PC-3 (cell line): ENCODE data around the gene NOXRED1. TPM values are rescaled to one million over a fixed set of nuclear protein-coding genes. Genes with fewer than 3 reads are reported as not detected.

Experiments
- ATAC-seq: fragments of 200-7000 bp; cut with Tn5 transposase; 2 replicates; pipeline ENCODE4 v1.9.1; 2020; ENCODE audit warnings: mild to moderate bottlenecking, moderate library complexity
- BruUV-seq: library from RNA; stranded (reverse); fragments of 400-500 nt; replicated peaks from 2 replicates; lab custom pipeline; 2021; lab: Mats Ljungman, UMichigan
- CTCF ChIA-PET: fragments of 300-600 bp; sonication (Branson Sonifier 250); formaldehyde crosslinking; loops from one replicate; lab custom pipeline; 2022; ENCODE audit warnings: antibody characterized with exemption; lab: Charles Lee
- POLR2A ChIA-PET: fragments of 300-600 bp; sonication (Branson Sonifier 250); formaldehyde crosslinking; loops from one replicate; lab custom pipeline; 2022; ENCODE audit warnings: antibody characterized with exemption; ENCODE audit not compliant: unreplicated experiment; lab: Charles Lee
- DNase-seq: peaks from one replicate; pipeline ENCODE4 v3.0.0-alpha.2; 2015
- H2AFZ ChIP-seq: fragments of 300-600 bp; sonication (generic); 2 replicates; pipeline ENCODE4 v1.6.0; 2016; ENCODE audit warnings: antibody characterized with exemption, low read length
- H3F3A ChIP-seq: fragments of 300-600 bp; sonication (generic); one replicate; pipeline ENCODE4 v1.6.0; 2017; ENCODE audit warnings: antibody characterized with exemption, low read length, control low read depth, mild to moderate bottlenecking; ENCODE audit not compliant: unreplicated experiment
- H3K27ac ChIP-seq: fragments of 300-600 bp; sonication (generic); 2 replicates; pipeline ENCODE4 v1.5.1; 2016; ENCODE audit warnings: mild to moderate bottlenecking, low read length
- H3K27me3 ChIP-seq: fragments of 300-600 bp; sonication (generic); 2 replicates; pipeline ENCODE4 v1.6.1; 2016; ENCODE audit warnings: low read length, mixed read lengths
- H3K36me3 ChIP-seq: fragments of 300-600 bp; sonication (generic); 2 replicates; pipeline ENCODE4 v1.6.1; 2016; ENCODE audit warnings: low read depth, mixed run types, low read length, mixed read lengths
- H3K4me1 ChIP-seq: fragments of 300-600 bp; sonication (generic); 2 replicates; pipeline ENCODE4 v1.5.1; 2016; ENCODE audit warnings: low read length; ENCODE audit not compliant: insufficient read depth
- H3K4me2 ChIP-seq: fragments of 300-600 bp; sonication (generic); 2 replicates; pipeline ENCODE4 v1.6.0; 2016; ENCODE audit warnings: low read length
- H3K4me3 ChIP-seq: fragments of 300-600 bp; sonication (generic); 2 replicates; pipeline ENCODE4 v1.5.1; 2016; ENCODE audit warnings: mild to moderate bottlenecking, low read length, mixed read lengths
- H3K79me2 ChIP-seq: fragments of 300-600 bp; sonication (generic); 2 replicates; pipeline ENCODE4 v1.6.1; 2017; ENCODE audit warnings: low read length, mixed read lengths
- H3K9ac ChIP-seq: fragments of 300-600 bp; sonication (generic); 2 replicates; pipeline ENCODE4 v1.6.0; 2016; ENCODE audit warnings: mild to moderate bottlenecking, low read length
- H3K9me2 ChIP-seq: fragments of 300-600 bp; sonication (generic); replicated peaks from 2 replicates; pipeline ENCODE4 v1.6.1; 2016; ENCODE audit warnings: mixed run types, low read length, mixed read lengths
- H3K9me3 ChIP-seq: fragments of 300-600 bp; sonication (generic); 2 replicates; pipeline ENCODE4 v1.6.1; 2016; ENCODE audit warnings: low read length, mixed read lengths
- H4K20me1 ChIP-seq: fragments of 300-600 bp; sonication (generic); 2 replicates; pipeline ENCODE4 v1.6.1; 2016; ENCODE audit warnings: low read length, mixed read lengths
- CTCF ChIP-seq: fragments of 300-600 bp; sonication (generic); conservative IDR thresholded peaks from 2 replicates; pipeline ENCODE4 v1.5.1; 2017; ENCODE audit warnings: antibody characterized with exemption, low read depth, mild to moderate bottlenecking, low read length
- EZH2 ChIP-seq: fragments of 300-600 bp; sonication (generic); IDR thresholded peaks from one replicate; pipeline ENCODE4 v1.6.1; 2017; ENCODE audit warnings: antibody characterized with exemption, mild to moderate bottlenecking, low read length; ENCODE audit not compliant: unreplicated experiment
- EZH2phosphoT487 ChIP-seq: fragments of 300-600 bp; sonication (generic); IDR thresholded peaks from 2 replicates; pipeline ENCODE4 v1.6.1; 2018; ENCODE audit warnings: mild to moderate bottlenecking, antibody characterized with exemption, low read length, borderline replicate concordance
- intact Hi-C: fragments of 100-400 bp; cut with micrococcal nuclease; formaldehyde crosslinking; loops from 2 replicates; pipeline ENCODE4 v1.9.0; 2023
- total RNA-seq: library from RNA; depleted of rRNA; stranded (reverse); fragments of >200 nt; gene quantifications from 2 replicates; pipeline ENCODE4 v1.2.3, GENCODE V29; 2014

The NOXRED1 gene
- total RNA-seq, 1 experiment from 2014 or later = 0.33 TPM

- Histone ChIP-seq H3K9ac (peak overlapping the region; percentile 90), H3K27ac (no peak overlapping the region; the same call in 1 of the 2 replicates), H3K27me3 (no peaks in the 10 kb centered on the region), H3K9me2 (no peaks in the 10 kb centered on the region), H4K20me1 (peaks cover 13% of the 10 kb centered on the region), H3K4me3 (peak overlapping the region; percentile 82), H3K4me2 (peak overlapping the region; percentile 88), H3K4me1 (peaks cover 19% of the 10 kb centered on the region), H3F3A (no peaks in the 10 kb centered on the region), H2AFZ (peak overlapping the region; percentile 73), H3K79me2 (peaks cover 52% of the 10 kb centered on the region), H3K9me3 (no peaks in the 10 kb centered on the region), H3K36me3 (peaks cover 25% of the 10 kb centered on the region)
- ChIA-PET POLR2A (interaction anchor here (0.5 to 0.7 kb wide), 4 partner anchors 19 to 1072 kb away, joined by 3 to 5 read pairs (median 4); no protein-coding TSS in a partner anchor), CTCF (no interaction called here)
- TSS peak; percentile 72 for BruUV-seq
- intact Hi-C loops = loop anchor here (1.0 to 5.0 kb wide), 5 partner anchors 80 to 305 kb away; partner anchors contain the start of genes ALKBH1, GSTZ1, SAMD15 and SLIRP
- ATAC-seq (peak; percentile 14), DNase-seq (no peak)
- TF ChIP-seq EZH2phosphoT487 (no peak), CTCF (no peak), EZH2 (no peak)
Measured at GRCh38 chr14:77457115-77457521, 33.8 kb upstream of the NOXRED1 start.

GRCh38 chr14:77455966-77456640 lies 32.8 kb upstream of the NOXRED1 start:
- peak overlapping the region; percentile 82 for H3K4me3 ChIP-seq
- no peak overlapping the region for H2AFZ ChIP-seq
- no peaks in the 10 kb centered on the region for H3K9me3 ChIP-seq
- ATAC-seq (no peak), DNase-seq (no peak)
- H3K9ac ChIP-seq = peak overlapping the region; percentile 90; the same call in 1 of the 2 replicates
- POLR2A ChIA-PET = no interaction called here
- H3K4me2 ChIP-seq = peak overlapping the region; percentile 88
- intact Hi-C loops = loop anchor here (5.0 kb wide), 2 partner anchors 161 to 304 kb away; partner anchors contain the start of gene SPTLC2
- no peaks in the 10 kb centered on the region for H3F3A ChIP-seq
- no peaks in the 10 kb centered on the region for H3K9me2 ChIP-seq
- no peak overlapping the region for H3K27ac ChIP-seq
- peaks cover 19% of the 10 kb centered on the region for H3K4me1 ChIP-seq
- H3K27me3 ChIP-seq = no peaks in the 10 kb centered on the region
- H4K20me1 ChIP-seq = peaks cover 13% of the 10 kb centered on the region
- peaks cover 52% of the 10 kb centered on the region for H3K79me2 ChIP-seq
- TF ChIP-seq CTCF (no peak), EZH2 (no peak), EZH2phosphoT487 (no peak)
- BruUV-seq = no TSS peak
- H3K36me3 ChIP-seq = peaks cover 25% of the 10 kb centered on the region
- CTCF ChIA-PET = no interaction called here

GRCh38 chr14:77442196-77442595 lies 18.9 kb upstream of the NOXRED1 start:
- DNase-seq (no peak), ATAC-seq (no peak)
- no peaks in the 10 kb centered on the region for H3K9me3 ChIP-seq
- H3K4me3 ChIP-seq = no peak overlapping the region
- H3K27ac ChIP-seq = no peak overlapping the region
- H3F3A ChIP-seq = no peaks in the 10 kb centered on the region
- ChIA-PET CTCF (no interaction called here), POLR2A (no interaction called here)
- no peaks in the 10 kb centered on the region for H3K9me2 ChIP-seq
- H2AFZ ChIP-seq = no peak overlapping the region
- peaks cover 23% of the 10 kb centered on the region for H3K36me3 ChIP-seq
- intact Hi-C loops = no loop called here
- H3K79me2 ChIP-seq = no peaks in the 10 kb centered on the region
- no peaks in the 10 kb centered on the region for H3K27me3 ChIP-seq
- TF ChIP-seq EZH2phosphoT487 (no peak), EZH2 (no peak), CTCF (no peak)
- no peak overlapping the region for H3K9ac ChIP-seq
- no TSS peak for BruUV-seq
- H3K4me2 ChIP-seq = no peak overlapping the region
- no peaks in the 10 kb centered on the region for H3K4me1 ChIP-seq
- H4K20me1 ChIP-seq = no peaks in the 10 kb centered on the region
